ENCODE data around the gene TRIM44.
"Not testable (repeated sequence)": the region's sequence is repeated elsewhere in the genome, so short reads cannot be mapped to it uniquely, and the experiment has no call there.

TRIM44 gene

GRCh38 chr11:35631891-35632290 lies 30.7 kb upstream of the TRIM44 start:
- no peak for DNase-seq

GRCh38 chr11:35632301-35632700 lies 30.3 kb upstream of the TRIM44 start:
- DNase-seq, result no peak

- no peak for DNase-seq
These were observed 28.6 kb upstream of the TRIM44 start for GRCh38 chr11:35633827-35634423.

GRCh38 chr11:35635933-35636332 lies 26.6 kb upstream of the TRIM44 start:
- no peak for DNase-seq

- DNase-seq, result no peak
These were observed 22.9 kb upstream of the TRIM44 start for GRCh38 chr11:35639591-35640179.

GRCh38 chr11:35641171-35641897 lies 21.2 kb upstream of the TRIM44 start:
- no peak for DNase-seq

- no peak for DNase-seq
These were observed 20.6 kb upstream of the TRIM44 start for GRCh38 chr11:35641964-35642363.

GRCh38 chr11:35647421-35648093 lies 15.0 kb upstream of the TRIM44 start:
- no peak for DNase-seq

GRCh38 chr11:35650006-35650405 lies 12.6 kb upstream of the TRIM44 start:
- no peak for DNase-seq

GRCh38 chr11:35650467-35650866 lies 12.1 kb upstream of the TRIM44 start:
- no peak for DNase-seq

- DNase-seq, result no peak
These were observed 11.3 kb upstream of the TRIM44 start for GRCh38 chr11:35651263-35651662.

GRCh38 chr11:35652786-35653185 lies 9.8 kb upstream of the TRIM44 start:
- DNase-seq, result not testable (repeated sequence)

- DNase-seq, result no peak
These were observed 7.9 kb upstream of the TRIM44 start for GRCh38 chr11:35654711-35655110.

- DNase-seq, result no peak
These were observed 7.3 kb upstream of the TRIM44 start for GRCh38 chr11:35655254-35655653.

GRCh38 chr11:35655856-35656255 lies 6.7 kb upstream of the TRIM44 start:
- DNase-seq, result no peak

- DNase-seq, result no peak
These were observed 4.3 kb upstream of the TRIM44 start for GRCh38 chr11:35658020-35658948.

GRCh38 chr11:35661534-35661933 lies 1.0 kb upstream of the TRIM44 start:
- DNase-seq, result no peak

GRCh38 chr11:35662061-35662648 lies 420 bp upstream of the TRIM44 start:
- no peak for DNase-seq

- DNase-seq, result no peak
These were observed 780 bp downstream of the TRIM44 start for GRCh38 chr11:35663408-35663702.

GRCh38 chr11:35664977-35665441 lies 2.4 kb downstream of the TRIM44 start:
- no peak for DNase-seq

- no peak for DNase-seq
These were observed 4.7 kb downstream of the TRIM44 start for GRCh38 chr11:35667257-35667656.

GRCh38 chr11:35668350-35668749 lies 5.8 kb downstream of the TRIM44 start:
- DNase-seq, result not testable (repeated sequence)

Measured in right kidney (tissue), 1 donor.